ENCODE measurements around the gene ANG.

DNA sequence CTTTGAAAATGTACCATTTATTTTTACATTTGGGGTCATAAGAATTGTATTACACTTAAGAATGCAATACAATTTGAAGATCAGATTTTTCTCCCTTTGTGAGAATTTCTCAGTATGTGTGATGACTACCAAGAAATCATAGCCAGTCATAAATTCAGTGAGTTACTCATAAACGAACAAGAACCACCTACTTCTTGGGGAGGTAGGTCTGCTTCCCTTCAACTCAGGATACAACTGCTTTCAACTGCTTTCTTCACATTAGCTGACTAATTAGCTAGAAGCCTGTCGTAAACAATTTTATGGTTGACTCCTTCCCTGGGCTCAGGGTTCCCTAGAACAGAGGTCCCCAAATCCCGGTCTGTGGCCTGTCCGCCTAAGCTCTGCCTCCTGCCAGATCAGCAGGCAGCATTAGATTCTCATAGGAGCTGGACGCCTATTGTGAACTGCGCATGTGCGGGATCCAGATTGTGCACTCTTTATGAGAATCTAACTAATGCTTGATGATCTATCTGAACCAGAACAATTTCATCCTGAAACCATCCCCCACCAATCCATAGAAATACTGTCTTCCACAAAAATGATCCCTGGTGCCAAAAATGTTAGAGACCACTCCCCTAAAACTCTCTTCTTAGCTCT lies 3.7 kb downstream of the ANG start:
- TF ChIP-seq POLR2A (IDR thresholded peaks at IDR 0.05; ENCODE audit: low read depth) (no peak), POLR2AphosphoS5 (IDR thresholded peaks at IDR 0.05) (no peak)
- TF ChIP-seq, protein P1, sequence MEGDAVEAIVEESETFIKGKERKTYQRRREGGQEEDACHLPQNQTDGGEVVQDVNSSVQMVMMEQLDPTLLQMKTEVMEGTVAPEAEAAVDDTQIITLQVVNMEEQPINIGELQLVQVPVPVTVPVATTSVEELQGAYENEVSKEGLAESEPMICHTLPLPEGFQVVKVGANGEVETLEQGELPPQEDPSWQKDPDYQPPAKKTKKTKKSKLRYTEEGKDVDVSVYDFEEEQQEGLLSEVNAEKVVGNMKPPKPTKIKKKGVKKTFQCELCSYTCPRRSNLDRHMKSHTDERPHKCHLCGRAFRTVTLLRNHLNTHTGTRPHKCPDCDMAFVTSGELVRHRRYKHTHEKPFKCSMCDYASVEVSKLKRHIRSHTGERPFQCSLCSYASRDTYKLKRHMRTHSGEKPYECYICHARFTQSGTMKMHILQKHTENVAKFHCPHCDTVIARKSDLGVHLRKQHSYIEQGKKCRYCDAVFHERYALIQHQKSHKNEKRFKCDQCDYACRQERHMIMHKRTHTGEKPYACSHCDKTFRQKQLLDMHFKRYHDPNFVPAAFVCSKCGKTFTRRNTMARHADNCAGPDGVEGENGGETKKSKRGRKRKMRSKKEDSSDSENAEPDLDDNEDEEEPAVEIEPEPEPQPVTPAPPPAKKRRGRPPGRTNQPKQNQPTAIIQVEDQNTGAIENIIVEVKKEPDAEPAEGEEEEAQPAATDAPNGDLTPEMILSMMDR (IDR thresholded peaks at IDR 0.05) = no peak
